Central memory CD8-positive, alpha-beta T cell (primary cell): ENCODE data around the gene CIPC.

Experiments
- ATAC-seq: fragments of 150-1000 bp; cut with Tn5 transposase; replicated peaks from 2 replicates; pipeline ENCODE4 v1.10.0; 2022; ENCODE audit warnings: mild to moderate bottlenecking, moderate FRiP score, moderate number of reproducible peaks; ENCODE audit not compliant: poor library complexity, severe bottlenecking; ENCODE audit errors: extremely low read depth
- DNase-seq, 2 donors: peaks; one replicate each; pipeline ENCODE4 v3.0.0; 2021; ENCODE audit warnings: low spot score in 2 of 2
- H3K27ac Mint-ChIP-seq: one replicate; pipeline ENCODE4 v1.8.0; 2022; ENCODE audit warnings: low read depth, mild to moderate bottlenecking, moderate library complexity, mixed read lengths
- H3K27me3 Mint-ChIP-seq: one replicate; pipeline ENCODE4 v1.8.0; 2022; ENCODE audit warnings: mixed read lengths
- H3K36me3 Mint-ChIP-seq: one replicate; pipeline ENCODE4 v1.8.0; 2022; ENCODE audit warnings: mild to moderate bottlenecking, moderate library complexity, mixed read lengths; ENCODE audit not compliant: insufficient read depth
- H3K4me1 Mint-ChIP-seq: one replicate; pipeline ENCODE4 v1.8.0; 2022; ENCODE audit warnings: mixed read lengths
- H3K4me3 Mint-ChIP-seq: one replicate; pipeline ENCODE4 v1.8.0; 2022; ENCODE audit warnings: mild to moderate bottlenecking, moderate library complexity, mixed read lengths
- H3K9me3 Mint-ChIP-seq: one replicate; pipeline ENCODE4 v1.8.0; 2022; ENCODE audit warnings: mixed read lengths

CIPC gene

DNA sequence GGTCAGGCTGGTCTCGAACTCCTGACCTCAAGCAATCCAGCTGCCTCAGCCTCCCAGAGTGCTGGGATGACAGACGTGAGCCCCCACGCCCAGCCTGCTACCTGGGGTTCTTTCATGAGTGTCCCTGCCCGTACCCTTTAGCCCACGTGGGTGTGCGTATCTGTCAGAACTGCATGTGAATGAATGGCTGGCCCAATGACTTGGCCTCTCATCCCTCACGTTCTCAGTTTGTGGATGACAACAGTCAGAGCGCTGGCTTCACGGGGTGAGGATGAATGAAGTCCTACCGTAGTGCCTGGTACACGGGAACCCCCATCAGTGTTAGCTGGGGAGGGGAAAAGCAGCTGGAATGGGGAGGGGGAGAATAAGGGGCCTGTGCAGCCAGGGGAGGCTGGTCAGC, 59.7 kb downstream of the CIPC start:
- H3K9me3 Mint-ChIP-seq, result no peaks in the 10 kb centered on the region
- DNase-seq (no peak), ATAC-seq (no peak)
- H3K4me3 Mint-ChIP-seq, result no peak overlapping the region
- H3K27ac Mint-ChIP-seq, result no peak overlapping the region
- peaks cover 74% of the 10 kb centered on the region for H3K27me3 Mint-ChIP-seq
- H3K4me1 Mint-ChIP-seq, result no peaks in the 10 kb centered on the region
- no peaks in the 10 kb centered on the region for H3K36me3 Mint-ChIP-seq

- H3K27me3 Mint-ChIP-seq, result peaks cover 70% of the 10 kb centered on the region
- no peak for ATAC-seq
- H3K9me3 Mint-ChIP-seq, result no peaks in the 10 kb centered on the region
- no peak overlapping the region for H3K27ac Mint-ChIP-seq
- H3K36me3 Mint-ChIP-seq, result no peaks in the 10 kb centered on the region
- no peak overlapping the region for H3K4me3 Mint-ChIP-seq
- H3K4me1 Mint-ChIP-seq, result no peaks in the 10 kb centered on the region
- DNase-seq, result no peak
Observed at GRCh38 chr14:77158175-77158881, 60.3 kb downstream of the CIPC start.

- Mint-ChIP-seq H3K4me3 (no peak overlapping the region), H3K9me3 (no peaks in the 10 kb centered on the region), H3K27ac (no peak overlapping the region), H3K36me3 (no peaks in the 10 kb centered on the region), H3K27me3 (peaks cover 65% of the 10 kb centered on the region), H3K4me1 (no peaks in the 10 kb centered on the region)
- ATAC-seq (no peak), DNase-seq (no peak)
Observed at GRCh38 chr14:77158882-77159255, 60.8 kb downstream of the CIPC start.

GRCh38 chr14:77161011-77161410, 63.0 kb downstream of the CIPC start:
- Mint-ChIP-seq H3K9me3 (no peaks in the 10 kb centered on the region), H3K36me3 (no peaks in the 10 kb centered on the region), H3K4me1 (no peaks in the 10 kb centered on the region), H3K27ac (no peak overlapping the region), H3K4me3 (no peak overlapping the region), H3K27me3 (peaks cover 43% of the 10 kb centered on the region)
- DNase-seq (no peak), ATAC-seq (no peak)
